ENCODE data around the gene MAPK14.

MAPK14 gene

GRCh38 chr6:36154286-36154685 lies 126.7 kb downstream of the MAPK14 start:
- no peaks in the 10 kb centered on the region for H3K79me2 ChIP-seq (ENCODE audit: low read length)
- no peak overlapping the region for H3K4me3 ChIP-seq (ENCODE audit: low read length)
- no peaks in the 10 kb centered on the region for H3K9me3 ChIP-seq (replicated peaks; ENCODE audit: insufficient read depth, low read length)
- no peak overlapping the region for H3K9ac ChIP-seq (ENCODE audit: low read length)
- no peaks in the 10 kb centered on the region for H3K36me3 ChIP-seq (replicated peaks; ENCODE audit: insufficient read depth, low read length)
- DNase-seq, result no peak
- no peaks in the 10 kb centered on the region for H3K9me2 ChIP-seq (replicated peaks; ENCODE audit: insufficient read depth, low read length)
- no peaks in the 10 kb centered on the region for H3K27me3 ChIP-seq (replicated peaks; ENCODE audit: insufficient read depth, low read length)
- no peaks in the 10 kb centered on the region for H3F3A ChIP-seq (ENCODE audit: insufficient read depth, low read length)
- TF ChIP-seq, protein P1, sequence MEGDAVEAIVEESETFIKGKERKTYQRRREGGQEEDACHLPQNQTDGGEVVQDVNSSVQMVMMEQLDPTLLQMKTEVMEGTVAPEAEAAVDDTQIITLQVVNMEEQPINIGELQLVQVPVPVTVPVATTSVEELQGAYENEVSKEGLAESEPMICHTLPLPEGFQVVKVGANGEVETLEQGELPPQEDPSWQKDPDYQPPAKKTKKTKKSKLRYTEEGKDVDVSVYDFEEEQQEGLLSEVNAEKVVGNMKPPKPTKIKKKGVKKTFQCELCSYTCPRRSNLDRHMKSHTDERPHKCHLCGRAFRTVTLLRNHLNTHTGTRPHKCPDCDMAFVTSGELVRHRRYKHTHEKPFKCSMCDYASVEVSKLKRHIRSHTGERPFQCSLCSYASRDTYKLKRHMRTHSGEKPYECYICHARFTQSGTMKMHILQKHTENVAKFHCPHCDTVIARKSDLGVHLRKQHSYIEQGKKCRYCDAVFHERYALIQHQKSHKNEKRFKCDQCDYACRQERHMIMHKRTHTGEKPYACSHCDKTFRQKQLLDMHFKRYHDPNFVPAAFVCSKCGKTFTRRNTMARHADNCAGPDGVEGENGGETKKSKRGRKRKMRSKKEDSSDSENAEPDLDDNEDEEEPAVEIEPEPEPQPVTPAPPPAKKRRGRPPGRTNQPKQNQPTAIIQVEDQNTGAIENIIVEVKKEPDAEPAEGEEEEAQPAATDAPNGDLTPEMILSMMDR (IDR thresholded peaks at IDR 0.05; ENCODE audit: low read length), result no peak
- TF ChIP-seq EZH2 (optimal IDR thresholded peaks at IDR 0.05; ENCODE audit: low read depth, low read length) (no peak), EZH2phosphoT487 (IDR thresholded peaks at IDR 0.05; ENCODE audit: low read length) (no peak)
- no peaks in the 10 kb centered on the region for H3K4me1 ChIP-seq (ENCODE audit: low read length)
- no peak overlapping the region for H3K27ac ChIP-seq (ENCODE audit: low read length)
- H4K20me1 ChIP-seq (ENCODE audit: insufficient read depth, low read length), result no peaks in the 10 kb centered on the region
- no peak overlapping the region for H3K4me2 ChIP-seq (ENCODE audit: low read depth, low read length)
- no peak overlapping the region for H2AFZ ChIP-seq (ENCODE audit: low read length)

- TF ChIP-seq, protein P1 (IDR thresholded peaks at IDR 0.05; ENCODE audit: low read length), result no peak
- no peak for TF ChIP-seq EZH2 (optimal IDR thresholded peaks at IDR 0.05; ENCODE audit: low read depth, low read length)
Measured at GRCh38 chr6:36155662-36156061, 128.1 kb downstream of the MAPK14 start.

DNA sequence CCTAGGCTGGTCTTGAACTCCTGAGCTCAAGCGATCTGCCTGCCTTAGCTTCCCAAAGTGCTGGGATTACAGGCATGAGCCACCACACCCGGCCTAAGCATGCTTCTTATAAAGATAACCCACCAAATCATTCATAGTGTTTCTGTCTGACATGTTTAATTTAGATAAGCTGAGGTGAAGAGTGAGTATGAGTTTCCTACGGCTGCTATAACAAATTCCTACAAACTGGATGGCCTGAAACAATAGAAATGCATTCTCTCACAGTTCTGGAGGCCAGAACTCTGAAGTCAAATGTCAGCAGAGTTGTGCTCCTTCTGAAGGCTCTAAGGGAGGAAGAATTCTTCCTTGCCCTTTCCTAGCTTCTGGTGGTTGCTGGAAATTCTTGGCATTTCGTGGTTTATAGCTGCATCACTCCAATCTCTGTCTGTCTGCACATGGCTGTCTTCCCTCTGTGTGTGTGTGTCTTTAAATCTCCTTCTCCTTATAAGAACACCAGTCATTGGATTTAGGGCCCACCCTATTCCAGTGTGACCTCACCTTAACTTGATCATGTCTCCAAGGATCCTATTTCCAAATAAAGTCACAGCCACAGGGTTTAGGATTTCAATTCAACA lies 132.6 kb downstream of the MAPK14 start:
- H3K9me2 ChIP-seq (replicated peaks; ENCODE audit: insufficient read depth, low read length), result no peaks in the 10 kb centered on the region
- H3K36me3 ChIP-seq (replicated peaks; ENCODE audit: insufficient read depth, low read length), result no peaks in the 10 kb centered on the region
- H3F3A ChIP-seq (ENCODE audit: insufficient read depth, low read length), result no peaks in the 10 kb centered on the region
- no peak overlapping the region for H3K4me3 ChIP-seq (ENCODE audit: low read length)
- H3K9ac ChIP-seq (ENCODE audit: low read length), result no peak overlapping the region
- H2AFZ ChIP-seq (ENCODE audit: low read length), result no peak overlapping the region
- no peak for DNase-seq
- TF ChIP-seq, protein P1 (IDR thresholded peaks at IDR 0.05; ENCODE audit: low read length), result no peak
- TF ChIP-seq EZH2 (optimal IDR thresholded peaks at IDR 0.05; ENCODE audit: low read depth, low read length), result no peak
- TF ChIP-seq EZH2phosphoT487 (IDR thresholded peaks at IDR 0.05; ENCODE audit: low read length), result no peak
- no peak overlapping the region for H3K27ac ChIP-seq (ENCODE audit: low read length)
- H3K79me2 ChIP-seq (ENCODE audit: low read length), result no peaks in the 10 kb centered on the region
- H4K20me1 ChIP-seq (ENCODE audit: insufficient read depth, low read length), result no peaks in the 10 kb centered on the region
- H3K9me3 ChIP-seq (replicated peaks; ENCODE audit: insufficient read depth, low read length), result no peaks in the 10 kb centered on the region
- no peaks in the 10 kb centered on the region for H3K27me3 ChIP-seq (replicated peaks; ENCODE audit: insufficient read depth, low read length)
- no peak overlapping the region for H3K4me2 ChIP-seq (ENCODE audit: low read depth, low read length)
- H3K4me1 ChIP-seq (ENCODE audit: low read length), result no peaks in the 10 kb centered on the region

More at GRCh38 chr6:36155662-36156061, 128.1 kb downstream of the MAPK14 start:
- Histone ChIP-seq H3K9me3 (replicated peaks; ENCODE audit: insufficient read depth, low read length) (no peaks in the 10 kb centered on the region), H3K9ac (ENCODE audit: low read length) (no peak overlapping the region), H4K20me1 (ENCODE audit: insufficient read depth, low read length) (no peaks in the 10 kb centered on the region), H3K79me2 (ENCODE audit: low read length) (no peaks in the 10 kb centered on the region), H3K27ac (ENCODE audit: low read length) (no peak overlapping the region), H3K4me3 (ENCODE audit: low read length) (no peak overlapping the region), H3K4me1 (ENCODE audit: low read length) (no peaks in the 10 kb centered on the region), H3K27me3 (replicated peaks; ENCODE audit: insufficient read depth, low read length) (no peaks in the 10 kb centered on the region), H3K9me2 (replicated peaks; ENCODE audit: insufficient read depth, low read length) (no peaks in the 10 kb centered on the region), H3K36me3 (replicated peaks; ENCODE audit: insufficient read depth, low read length) (no peaks in the 10 kb centered on the region), H2AFZ (ENCODE audit: low read length) (no peak overlapping the region), H3K4me2 (ENCODE audit: low read depth, low read length) (no peak overlapping the region), H3F3A (ENCODE audit: insufficient read depth, low read length) (no peaks in the 10 kb centered on the region)
- DNase-seq, result no peak

Data from MM.1S (cell line).